ENCODE measurements around the gene ZNF560. TPM values are rescaled to one million over a fixed set of nuclear protein-coding genes. Genes with fewer than 3 reads are reported as not detected.

Gene ZNF560
- total RNA-seq, 1 donor from 2014 or later, result not detected

GRCh38 chr19:9494096-9494495, 4.3 kb downstream of the ZNF560 start:
- intact Hi-C loops (cut with micrococcal nuclease), result no loop called here
- no peaks in the 10 kb centered on the region for H3K4me1 Mint-ChIP-seq (ENCODE audit: low read depth)
- H3K4me3 Mint-ChIP-seq (ENCODE audit: low read depth), result no peak overlapping the region
- no peak overlapping the region for H3K27ac Mint-ChIP-seq
- DNase-seq (ENCODE audit: low spot score), result no peak
- peaks cover 4% of the 10 kb centered on the region for H3K36me3 Mint-ChIP-seq (ENCODE audit: low read depth)
- peaks cover 59% of the 10 kb centered on the region for H3K9me3 Mint-ChIP-seq
- no peaks in the 10 kb centered on the region for H3K27me3 Mint-ChIP-seq (ENCODE audit: low read depth)

DNA sequence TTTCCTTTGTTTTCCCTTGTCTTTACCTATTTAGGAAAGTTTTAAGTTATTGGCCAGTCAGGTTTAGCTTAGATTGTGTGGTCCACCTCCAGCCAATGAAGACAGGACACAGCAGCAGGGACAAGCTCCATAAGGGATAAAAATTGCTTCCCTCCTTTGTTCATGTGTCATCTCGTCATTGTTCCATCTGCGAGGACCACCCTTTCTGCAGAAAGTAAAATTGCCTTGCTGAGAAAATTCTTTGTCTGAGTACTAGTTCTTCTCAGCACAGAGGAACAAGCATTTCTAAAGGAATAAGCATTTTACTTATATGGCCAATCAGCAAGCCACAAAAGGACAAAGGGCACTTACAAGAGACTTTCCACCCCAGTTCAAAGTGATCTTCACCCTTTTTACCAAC, 11.4 kb downstream of the ZNF560 start:
- Mint-ChIP-seq H3K4me1 (ENCODE audit: low read depth) (no peaks in the 10 kb centered on the region), H3K27me3 (ENCODE audit: low read depth) (no peaks in the 10 kb centered on the region), H3K27ac (no peak overlapping the region), H3K4me3 (ENCODE audit: low read depth) (no peak overlapping the region), H3K9me3 (peaks cover 65% of the 10 kb centered on the region), H3K36me3 (ENCODE audit: low read depth) (no peaks in the 10 kb centered on the region)
- intact Hi-C loops (cut with micrococcal nuclease), result no loop called here
- no peak for DNase-seq (ENCODE audit: low spot score)

DNA sequence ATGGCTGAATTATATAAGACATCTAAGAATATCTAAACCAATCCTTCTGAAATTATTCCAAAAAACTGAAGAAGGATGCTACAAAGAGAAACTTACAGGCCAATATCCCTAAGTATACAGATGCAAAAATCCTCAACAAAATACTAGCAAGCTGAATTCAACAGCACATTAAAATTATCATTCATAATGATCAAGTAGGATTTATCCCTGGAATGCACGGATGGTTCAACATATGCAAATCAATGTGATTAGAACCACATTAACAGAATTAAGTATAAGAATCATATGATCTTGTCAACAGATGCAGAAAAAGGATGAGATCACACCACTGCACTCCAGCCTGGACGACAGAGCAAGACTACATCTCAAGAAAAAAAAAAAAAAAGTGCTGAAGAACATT, 13.3 kb downstream of the ZNF560 start:
- H3K4me3 Mint-ChIP-seq (ENCODE audit: low read depth), result no peak overlapping the region
- H3K36me3 Mint-ChIP-seq (ENCODE audit: low read depth), result no peaks in the 10 kb centered on the region
- H3K27me3 Mint-ChIP-seq (ENCODE audit: low read depth), result no peaks in the 10 kb centered on the region
- no peak for DNase-seq (ENCODE audit: low spot score)
- H3K4me1 Mint-ChIP-seq (ENCODE audit: low read depth), result no peaks in the 10 kb centered on the region
- H3K9me3 Mint-ChIP-seq, result peaks cover 66% of the 10 kb centered on the region
- no peak overlapping the region for H3K27ac Mint-ChIP-seq
- intact Hi-C loops (cut with micrococcal nuclease), result no loop called here

DNA sequence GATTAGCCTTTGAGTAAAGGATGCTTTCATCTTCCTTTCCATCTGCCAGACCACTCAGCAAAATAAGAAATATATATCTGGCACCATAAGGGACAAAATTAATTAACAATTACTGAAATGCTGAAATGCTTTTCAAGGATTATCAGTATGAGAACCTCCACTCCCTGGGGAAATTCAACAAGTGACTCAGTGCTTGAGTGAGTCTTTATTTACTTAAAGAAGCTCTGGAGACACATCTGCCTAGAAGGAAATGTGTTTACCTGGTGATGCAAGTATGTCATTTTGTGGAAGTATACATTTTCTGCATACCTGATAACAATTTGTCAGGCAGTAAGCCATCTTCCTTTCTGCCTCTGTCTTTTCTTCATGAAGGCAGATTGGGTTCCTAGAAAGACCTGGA, 23.4 kb downstream of the ZNF560 start:
- no peak overlapping the region for H3K27ac Mint-ChIP-seq
- H3K4me3 Mint-ChIP-seq (ENCODE audit: low read depth), result no peak overlapping the region
- no peaks in the 10 kb centered on the region for H3K4me1 Mint-ChIP-seq (ENCODE audit: low read depth)
- H3K9me3 Mint-ChIP-seq, result peaks cover 78% of the 10 kb centered on the region
- intact Hi-C loops (cut with micrococcal nuclease), result no loop called here
- no peak for DNase-seq (ENCODE audit: low spot score)
- no peaks in the 10 kb centered on the region for H3K27me3 Mint-ChIP-seq (ENCODE audit: low read depth)
- no peaks in the 10 kb centered on the region for H3K36me3 Mint-ChIP-seq (ENCODE audit: low read depth)

- DNase-seq (ENCODE audit: low spot score), result no peak
- intact Hi-C loops (cut with micrococcal nuclease), result no loop called here
- Mint-ChIP-seq H3K36me3 (ENCODE audit: low read depth) (no peaks in the 10 kb centered on the region), H3K4me3 (ENCODE audit: low read depth) (no peak overlapping the region), H3K9me3 (peaks cover 79% of the 10 kb centered on the region), H3K27ac (no peak overlapping the region), H3K27me3 (ENCODE audit: low read depth) (no peaks in the 10 kb centered on the region), H3K4me1 (ENCODE audit: low read depth) (no peaks in the 10 kb centered on the region)
These were observed 31.3 kb downstream of the ZNF560 start for GRCh38 chr19:9467161-9467560.

- H3K9me3 Mint-ChIP-seq, result peaks cover 74% of the 10 kb centered on the region
- no peak overlapping the region for H3K4me3 Mint-ChIP-seq (ENCODE audit: low read depth)
- no peak for DNase-seq (ENCODE audit: low spot score)
- intact Hi-C loops (cut with micrococcal nuclease), result no loop called here
- H3K27ac Mint-ChIP-seq, result no peak overlapping the region
- no peaks in the 10 kb centered on the region for H3K4me1 Mint-ChIP-seq (ENCODE audit: low read depth)
- H3K36me3 Mint-ChIP-seq (ENCODE audit: low read depth), result no peaks in the 10 kb centered on the region
- H3K27me3 Mint-ChIP-seq (ENCODE audit: low read depth), result no peaks in the 10 kb centered on the region
These were observed 36.5 kb downstream of the ZNF560 start for GRCh38 chr19:9461938-9462337.

- Mint-ChIP-seq H3K27me3 (ENCODE audit: low read depth) (no peaks in the 10 kb centered on the region), H3K27ac (no peak overlapping the region), H3K4me1 (ENCODE audit: low read depth) (no peaks in the 10 kb centered on the region), H3K4me3 (ENCODE audit: low read depth) (no peak overlapping the region), H3K36me3 (ENCODE audit: low read depth) (no peaks in the 10 kb centered on the region), H3K9me3 (peaks cover 82% of the 10 kb centered on the region)
- intact Hi-C loops (cut with micrococcal nuclease), result no loop called here
- no peak for DNase-seq (ENCODE audit: low spot score)
These were observed 42.3 kb downstream of the ZNF560 start for GRCh38 chr19:9456018-9456689.

DNA sequence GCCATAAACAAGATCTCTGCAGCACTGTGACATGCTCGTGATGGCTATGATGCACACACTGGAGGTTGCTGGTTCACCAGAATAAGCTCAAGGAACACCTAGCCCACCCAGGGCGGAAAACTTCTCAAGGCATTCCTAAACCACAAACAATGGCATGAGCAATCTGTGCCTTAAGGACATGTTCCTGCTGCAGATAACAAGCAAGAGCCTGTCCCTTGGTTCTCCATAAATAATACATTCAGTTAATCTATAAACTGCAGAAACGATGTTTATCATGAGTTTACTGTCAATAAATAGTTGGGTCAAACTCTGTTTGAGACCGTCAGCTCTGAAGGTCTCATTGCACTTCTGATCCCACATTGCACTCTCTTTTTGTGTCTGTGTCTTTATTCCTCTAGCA, 44.5 kb downstream of the ZNF560 start:
- H3K4me1 Mint-ChIP-seq (ENCODE audit: low read depth), result no peaks in the 10 kb centered on the region
- H3K27ac Mint-ChIP-seq, result no peak overlapping the region
- H3K27me3 Mint-ChIP-seq (ENCODE audit: low read depth), result no peaks in the 10 kb centered on the region
- peaks cover 75% of the 10 kb centered on the region for H3K9me3 Mint-ChIP-seq
- no peak overlapping the region for H3K4me3 Mint-ChIP-seq (ENCODE audit: low read depth)
- peaks cover 2% of the 10 kb centered on the region for H3K36me3 Mint-ChIP-seq (ENCODE audit: low read depth)
- intact Hi-C loops (cut with micrococcal nuclease), result no loop called here
- DNase-seq (ENCODE audit: low spot score), result no peak

DNA sequence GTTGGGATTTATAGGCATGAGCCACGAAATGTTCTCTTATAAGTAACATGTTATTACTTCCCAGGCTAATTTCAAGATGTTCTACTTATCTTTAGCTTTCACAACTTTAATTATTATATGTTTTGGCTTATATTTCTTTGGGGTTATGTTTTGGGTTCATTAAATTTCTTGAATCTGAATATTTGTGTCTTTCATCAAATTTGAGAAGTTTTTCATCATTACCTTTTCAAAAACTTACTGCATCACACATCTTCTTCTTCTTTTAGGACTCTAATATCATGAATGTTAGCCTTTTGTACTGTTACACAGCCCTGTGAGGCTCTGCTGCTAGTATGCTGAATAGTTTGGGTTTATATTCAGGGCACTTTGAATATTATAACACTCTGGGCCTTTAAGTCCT, 53.4 kb downstream of the ZNF560 start:
- intact Hi-C loops (cut with micrococcal nuclease), result no loop called here
- no peak overlapping the region for H3K4me3 Mint-ChIP-seq (ENCODE audit: low read depth)
- no peak overlapping the region for H3K27ac Mint-ChIP-seq
- peaks cover 64% of the 10 kb centered on the region for H3K9me3 Mint-ChIP-seq
- H3K36me3 Mint-ChIP-seq (ENCODE audit: low read depth), result peaks cover 20% of the 10 kb centered on the region
- no peaks in the 10 kb centered on the region for H3K4me1 Mint-ChIP-seq (ENCODE audit: low read depth)
- no peaks in the 10 kb centered on the region for H3K27me3 Mint-ChIP-seq (ENCODE audit: low read depth)
- no peak for DNase-seq (ENCODE audit: low spot score)

DNA sequence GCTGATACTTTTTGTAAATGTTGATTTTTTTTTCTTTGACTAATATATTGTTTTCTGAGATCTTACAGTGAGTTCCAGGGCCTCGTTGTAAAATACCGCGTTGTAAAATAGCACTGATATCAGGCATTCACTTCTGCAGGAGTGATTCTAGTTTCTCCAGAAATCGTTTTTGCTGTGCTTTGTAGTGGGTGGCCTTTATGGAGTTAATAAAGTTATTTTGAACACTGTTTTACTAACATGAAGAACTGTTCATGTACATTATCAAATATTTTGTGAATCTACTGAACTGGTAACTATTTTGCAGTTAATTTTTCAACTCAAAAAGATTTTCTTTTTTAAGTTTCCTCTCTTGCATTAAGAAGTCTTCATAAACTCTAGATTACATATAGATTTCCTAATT, 62.1 kb downstream of the ZNF560 start:
- peak overlapping the region; percentile 98 for H3K27ac Mint-ChIP-seq
- H3K9me3 Mint-ChIP-seq, result peaks cover 26% of the 10 kb centered on the region
- DNase-seq (ENCODE audit: low spot score), result no peak
- intact Hi-C loops (cut with micrococcal nuclease), result loop anchor here (5.0 kb wide), 3 partner anchors 101 to 241 kb away; partner anchors contain the start of genes ZNF121, ZNF426 and ZNF562
- H3K4me3 Mint-ChIP-seq (ENCODE audit: low read depth), result peak overlapping the region; percentile 94
- peaks cover 20% of the 10 kb centered on the region for H3K4me1 Mint-ChIP-seq (ENCODE audit: low read depth)
- peaks cover 32% of the 10 kb centered on the region for H3K36me3 Mint-ChIP-seq (ENCODE audit: low read depth)
- no peaks in the 10 kb centered on the region for H3K27me3 Mint-ChIP-seq (ENCODE audit: low read depth)

- Mint-ChIP-seq H3K27ac (peak within 1 kb of the TSS; percentile 98), H3K4me1 (ENCODE audit: low read depth) (peaks cover 20% of the 10 kb centered on the region), H3K9me3 (peaks cover 25% of the 10 kb centered on the region), H3K4me3 (ENCODE audit: low read depth) (peak within 1 kb of the TSS; percentile 94), H3K27me3 (ENCODE audit: low read depth) (no peaks in the 10 kb centered on the region), H3K36me3 (ENCODE audit: low read depth) (peaks cover 39% of the 10 kb centered on the region)
- DNase-seq (ENCODE audit: low spot score), result peak; percentile 90
- intact Hi-C loops (cut with micrococcal nuclease), result loop anchor here (1.0 to 5.0 kb wide), 6 partner anchors 102 to 299 kb away; partner anchors contain the start of genes ZNF121, ZNF426, ZNF559 and ZNF562
These were observed 62.8 kb downstream of the ZNF560 start, which contains the start of gene ZNF266 for GRCh38 chr19:9435279-9436268. TSS of gene ZNF266 (minus strand) at chr19:9435573. CDS start at chr19:9420089, 15,484 bp downstream.

GRCh38 chr19:9431475-9431874, 66.9 kb downstream of the ZNF560 start:
- no peak overlapping the region for H3K27ac Mint-ChIP-seq
- H3K4me1 Mint-ChIP-seq (ENCODE audit: low read depth), result peaks cover 18% of the 10 kb centered on the region
- H3K27me3 Mint-ChIP-seq (ENCODE audit: low read depth), result no peaks in the 10 kb centered on the region
- peak; percentile 14 for DNase-seq (ENCODE audit: low spot score)
- intact Hi-C loops (cut with micrococcal nuclease), result no loop called here
- peaks cover 76% of the 10 kb centered on the region for H3K36me3 Mint-ChIP-seq (ENCODE audit: low read depth)
- peaks cover 30% of the 10 kb centered on the region for H3K9me3 Mint-ChIP-seq
- no peak overlapping the region for H3K4me3 Mint-ChIP-seq (ENCODE audit: low read depth)

DNA sequence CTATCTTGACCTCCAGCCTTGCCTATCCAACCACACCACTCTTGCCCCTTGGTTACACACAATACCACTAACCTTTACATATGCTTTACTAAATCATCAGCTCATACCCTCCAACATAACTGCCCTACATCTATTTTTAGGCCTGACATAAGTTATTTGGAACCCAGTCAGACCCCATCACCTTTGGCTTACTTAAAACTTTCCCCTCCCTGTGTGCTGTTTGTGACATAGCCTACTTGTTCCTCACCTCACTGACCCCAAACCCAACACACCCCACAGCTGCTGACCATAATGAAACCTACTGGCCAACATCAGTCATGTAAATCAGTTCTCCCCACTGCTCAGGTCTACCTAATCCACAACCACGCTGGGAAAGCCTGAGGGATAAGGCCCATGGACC, 68.0 kb downstream of the ZNF560 start:
- H3K4me3 Mint-ChIP-seq (ENCODE audit: low read depth), result no peak overlapping the region

More for the DNA sequence above, 68.0 kb downstream of the ZNF560 start:
- intact Hi-C loops (cut with micrococcal nuclease), result no loop called here
- H3K27me3 Mint-ChIP-seq (ENCODE audit: low read depth), result no peaks in the 10 kb centered on the region
- H3K27ac Mint-ChIP-seq, result no peak overlapping the region
- peaks cover 36% of the 10 kb centered on the region for H3K9me3 Mint-ChIP-seq
- DNase-seq (ENCODE audit: low spot score), result no peak
- peaks cover 87% of the 10 kb centered on the region for H3K36me3 Mint-ChIP-seq (ENCODE audit: low read depth)
- peaks cover 11% of the 10 kb centered on the region for H3K4me1 Mint-ChIP-seq (ENCODE audit: low read depth)

All from activated T-helper 2 cell treated with anti-CD3 and anti-CD28 coated beads, Interferon-gamma antibody, Interleukin-2, Interleukin-4, amounts not matched to agents 10 μg/mL and 5 μg/mL and 100 μg/mL, durations not matched to agents 14 hours and 24 hours and 36 hours (primary cell).